ENCODE measurements around the gene CFAP46. TPM values are rescaled to one million over a fixed set of nuclear protein-coding genes. Genes with fewer than 3 reads are reported as not detected.
"Not testable (repeated sequence)": the region's sequence is repeated elsewhere in the genome, so short reads cannot be mapped to it uniquely, and the experiment has no call there.

CFAP46 gene
- total RNA-seq, 1 donor from 2014 or later, result 4.4 TPM

GRCh38 chr10:132888898-132889490 is 53.4 kb downstream of the CFAP46 start:
- no peak for TF ChIP-seq CTCF (conservative IDR thresholded peaks at IDR 0.05)
- no peaks in the 10 kb centered on the region for H3K9me3 Mint-ChIP-seq
- H3K36me3 Mint-ChIP-seq (ENCODE audit: low read depth), result no peaks in the 10 kb centered on the region
- H3K4me1 Mint-ChIP-seq, result no peaks in the 10 kb centered on the region
- peaks cover 43% of the 10 kb centered on the region for H3K27me3 Mint-ChIP-seq (ENCODE audit: low read depth)
- no peak overlapping the region for H3K4me3 Mint-ChIP-seq
- DNase-seq (ENCODE audit: low read depth, low spot score), result no peak
- H3K27ac Mint-ChIP-seq (ENCODE audit: unreplicated experiment), result no peak overlapping the region

- not testable (repeated sequence) for H3K36me3 Mint-ChIP-seq (ENCODE audit: low read depth); DNase-seq (ENCODE audit: low read depth, low spot score); H3K4me1 Mint-ChIP-seq; H3K27ac Mint-ChIP-seq (ENCODE audit: unreplicated experiment); H3K4me3 Mint-ChIP-seq; H3K9me3 Mint-ChIP-seq
- peaks cover 41% of the 10 kb centered on the region for H3K27me3 Mint-ChIP-seq (ENCODE audit: low read depth)
These were observed 53.9 kb downstream of the CFAP46 start for GRCh38 chr10:132888446-132888845.

GRCh38 chr10:132886211-132887099 is 55.9 kb downstream of the CFAP46 start:
- peaks cover 33% of the 10 kb centered on the region for H3K27me3 Mint-ChIP-seq (ENCODE audit: low read depth)
- peaks cover 10% of the 10 kb centered on the region for H3K4me1 Mint-ChIP-seq
- H3K9me3 Mint-ChIP-seq, result no peaks in the 10 kb centered on the region
- no peaks in the 10 kb centered on the region for H3K36me3 Mint-ChIP-seq (ENCODE audit: low read depth)
- no peak for DNase-seq (ENCODE audit: low read depth, low spot score)
- H3K4me3 Mint-ChIP-seq, result no peak overlapping the region
- TF ChIP-seq CTCF (conservative IDR thresholded peaks at IDR 0.05), result no peak
- H3K27ac Mint-ChIP-seq (ENCODE audit: unreplicated experiment), result no peak overlapping the region

- no peak for DNase-seq (ENCODE audit: low read depth, low spot score)
- H3K27ac Mint-ChIP-seq (ENCODE audit: unreplicated experiment), result no peak overlapping the region
These were observed 56.7 kb downstream of the CFAP46 start for GRCh38 chr10:132885451-132886210.

GRCh38 chr10:132884691-132885271 is 57.6 kb downstream of the CFAP46 start:
- no peak overlapping the region for H3K4me3 Mint-ChIP-seq
- DNase-seq (ENCODE audit: low read depth, low spot score), result no peak
- peaks cover 10% of the 10 kb centered on the region for H3K4me1 Mint-ChIP-seq
- no peaks in the 10 kb centered on the region for H3K36me3 Mint-ChIP-seq (ENCODE audit: low read depth)
- H3K9me3 Mint-ChIP-seq, result no peaks in the 10 kb centered on the region
- no peak for TF ChIP-seq CTCF (conservative IDR thresholded peaks at IDR 0.05)
- peaks cover 23% of the 10 kb centered on the region for H3K27me3 Mint-ChIP-seq (ENCODE audit: low read depth)
- no peak overlapping the region for H3K27ac Mint-ChIP-seq (ENCODE audit: unreplicated experiment)

More at GRCh38 chr10:132885451-132886210, 56.7 kb downstream of the CFAP46 start:
- no peak for TF ChIP-seq CTCF (conservative IDR thresholded peaks at IDR 0.05)
- H3K4me1 Mint-ChIP-seq, result peaks cover 10% of the 10 kb centered on the region
- peaks cover 31% of the 10 kb centered on the region for H3K27me3 Mint-ChIP-seq (ENCODE audit: low read depth)
- no peak overlapping the region for H3K4me3 Mint-ChIP-seq
- H3K36me3 Mint-ChIP-seq (ENCODE audit: low read depth), result no peaks in the 10 kb centered on the region
- H3K9me3 Mint-ChIP-seq, result no peaks in the 10 kb centered on the region

All from neural crest cell (in vitro differentiated cells).